ENCODE data around the gene BMPR1A.

BMPR1A gene

DNA sequence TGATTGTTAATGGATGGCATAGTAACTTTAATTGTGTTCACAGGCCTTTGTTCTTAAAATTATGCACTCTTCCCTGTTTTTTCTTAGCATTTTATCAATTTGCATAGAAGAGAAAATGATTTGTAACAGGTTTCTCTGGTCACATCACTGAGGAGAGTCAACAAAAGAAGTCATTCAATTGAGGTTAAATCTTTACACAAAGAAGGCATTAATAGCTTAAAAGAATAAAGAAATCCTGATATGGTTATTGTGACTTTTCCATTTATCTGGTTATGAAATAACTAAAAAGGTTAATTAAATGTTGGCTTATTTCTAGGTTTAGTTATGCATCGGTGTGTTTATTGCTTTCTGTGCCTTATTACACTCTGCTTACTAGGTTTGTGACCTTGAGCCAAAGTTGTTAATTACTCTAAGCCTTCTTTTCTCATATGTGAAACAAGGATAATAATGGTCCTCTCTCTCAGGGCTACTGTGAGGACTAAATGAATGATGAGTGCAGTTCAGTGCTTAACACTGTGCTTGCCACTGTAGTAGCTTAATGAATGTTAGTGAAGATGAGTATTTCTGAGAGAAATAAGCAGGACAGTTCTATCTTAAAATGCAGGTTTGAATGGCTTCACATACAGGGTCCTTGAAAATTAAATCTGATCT lies 12.1 kb downstream of the BMPR1A start:
- DNase-seq, result no peak

DNA sequence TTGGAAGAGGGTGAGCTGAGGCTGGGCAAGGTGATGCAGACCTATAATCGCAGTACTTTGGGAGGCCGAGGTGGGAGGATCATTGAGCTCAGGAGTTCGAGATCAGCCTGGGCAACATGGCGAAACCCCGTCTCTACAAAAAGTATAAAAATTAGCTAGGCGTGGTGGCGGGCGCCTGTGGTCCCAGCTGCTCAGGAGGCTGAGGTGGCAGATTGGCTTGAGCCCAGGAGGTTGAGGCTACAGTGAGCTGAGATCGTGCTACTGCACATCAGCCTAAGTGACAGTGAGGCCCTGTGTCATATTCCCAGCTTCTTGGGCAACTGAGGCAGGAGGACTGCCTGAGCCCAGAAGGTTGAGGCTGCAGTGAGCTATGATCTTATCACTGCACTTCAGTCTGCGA lies 13.6 kb downstream of the BMPR1A start:
- DNase-seq, result no peak

DNA sequence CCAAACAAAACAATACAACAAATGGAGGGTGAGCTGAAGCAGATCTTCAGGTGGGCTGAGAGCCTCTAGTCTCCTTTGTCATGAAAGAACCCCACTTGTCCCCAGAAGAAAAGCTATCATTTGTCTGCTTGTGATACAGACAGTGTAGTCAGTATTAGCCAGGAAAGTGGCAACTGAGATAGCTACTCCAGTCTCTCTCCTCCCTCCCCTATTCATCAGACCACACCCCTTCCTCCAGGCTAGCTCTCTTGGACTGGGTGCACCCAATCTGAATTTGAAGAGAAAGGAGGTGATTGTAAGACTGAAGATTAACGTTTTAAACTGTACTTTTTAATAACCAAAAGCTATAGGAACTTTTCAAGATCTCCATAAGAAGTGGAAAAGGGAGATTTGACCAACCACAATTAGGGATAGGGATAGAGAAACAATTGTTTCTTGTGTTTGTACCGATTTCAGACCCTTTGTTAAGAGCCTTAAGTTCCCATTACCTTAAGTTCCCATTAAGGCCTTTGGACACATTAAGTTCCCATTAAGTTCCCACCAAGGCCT lies 14.1 kb downstream of the BMPR1A start:
- DNase-seq, result no peak

DNA sequence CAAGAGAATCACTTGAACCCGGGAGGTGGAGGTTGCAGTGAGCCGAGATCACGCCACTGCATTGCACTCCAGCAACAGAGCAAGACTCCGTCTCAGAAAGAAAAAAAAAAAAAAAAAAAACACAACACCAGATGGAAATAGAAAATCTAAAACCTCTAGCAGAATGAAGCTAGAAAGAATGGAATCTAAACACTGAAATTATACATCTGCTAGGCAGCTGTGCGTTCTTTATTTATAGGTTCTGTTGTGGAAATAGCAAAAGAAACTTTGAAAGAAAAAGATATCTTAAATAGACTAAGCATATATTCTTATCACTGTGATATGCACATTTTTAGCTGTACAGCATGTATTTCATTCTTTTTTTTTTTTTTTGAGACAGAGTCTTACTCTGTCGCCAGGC lies 17.1 kb downstream of the BMPR1A start:
- no peak for DNase-seq

DNA sequence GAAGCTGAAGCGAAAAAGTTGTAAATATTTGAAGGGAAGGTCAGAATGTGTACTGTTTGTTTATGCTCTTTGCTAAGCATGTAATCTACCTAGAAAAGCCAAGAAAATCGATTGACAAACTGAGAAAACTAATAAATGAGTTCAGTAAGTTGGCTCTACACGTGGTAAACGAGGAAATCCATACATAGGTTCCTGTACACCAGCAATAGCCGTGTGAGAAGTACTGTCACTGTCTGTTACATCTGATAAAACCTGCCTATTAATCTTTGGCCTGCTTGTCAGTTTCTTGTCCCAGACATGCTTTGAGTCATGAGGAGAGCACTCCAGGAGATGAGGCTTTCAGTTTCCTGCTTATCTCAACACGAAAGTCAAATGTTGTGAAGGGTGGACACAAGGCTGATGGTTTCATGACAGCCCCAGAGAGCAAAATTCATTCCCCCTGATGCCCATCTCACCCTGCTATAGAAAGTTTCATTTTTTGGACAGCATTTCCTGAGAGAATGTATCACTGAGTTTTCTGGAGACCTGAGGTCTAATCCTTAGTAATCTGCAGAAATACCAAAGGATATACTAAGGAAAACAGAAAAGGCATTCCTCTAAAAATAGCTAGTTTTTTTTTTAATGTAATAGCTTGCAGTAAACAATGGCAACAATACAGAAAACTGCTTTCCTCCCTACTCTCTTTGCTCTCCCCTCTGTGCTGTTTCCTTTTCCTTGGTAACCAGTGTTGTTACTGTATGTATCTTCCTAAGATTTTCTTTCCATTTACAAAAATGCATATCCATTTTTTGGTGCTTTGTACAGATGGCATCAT lies 18.8 kb downstream of the BMPR1A start:
- peak in 1 of 5 experiments; percentile 21 for DNase-seq

DNA sequence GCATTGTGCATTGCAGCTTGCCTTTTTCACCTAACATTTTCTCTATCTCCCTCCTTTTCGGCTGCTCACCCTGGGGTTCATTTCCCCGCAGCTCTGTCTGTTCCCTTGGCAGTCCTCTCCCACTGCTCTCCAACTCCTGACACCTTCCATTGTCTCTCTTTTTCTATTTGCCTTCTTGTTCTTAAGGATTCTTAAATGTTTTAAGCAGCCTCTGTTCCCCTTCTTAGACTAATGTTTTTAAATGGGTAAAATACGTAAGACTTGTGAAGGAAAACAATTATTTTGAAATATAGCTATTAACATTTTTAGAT lies 19.4 kb downstream of the BMPR1A start:
- DNase-seq, result no peak

DNA sequence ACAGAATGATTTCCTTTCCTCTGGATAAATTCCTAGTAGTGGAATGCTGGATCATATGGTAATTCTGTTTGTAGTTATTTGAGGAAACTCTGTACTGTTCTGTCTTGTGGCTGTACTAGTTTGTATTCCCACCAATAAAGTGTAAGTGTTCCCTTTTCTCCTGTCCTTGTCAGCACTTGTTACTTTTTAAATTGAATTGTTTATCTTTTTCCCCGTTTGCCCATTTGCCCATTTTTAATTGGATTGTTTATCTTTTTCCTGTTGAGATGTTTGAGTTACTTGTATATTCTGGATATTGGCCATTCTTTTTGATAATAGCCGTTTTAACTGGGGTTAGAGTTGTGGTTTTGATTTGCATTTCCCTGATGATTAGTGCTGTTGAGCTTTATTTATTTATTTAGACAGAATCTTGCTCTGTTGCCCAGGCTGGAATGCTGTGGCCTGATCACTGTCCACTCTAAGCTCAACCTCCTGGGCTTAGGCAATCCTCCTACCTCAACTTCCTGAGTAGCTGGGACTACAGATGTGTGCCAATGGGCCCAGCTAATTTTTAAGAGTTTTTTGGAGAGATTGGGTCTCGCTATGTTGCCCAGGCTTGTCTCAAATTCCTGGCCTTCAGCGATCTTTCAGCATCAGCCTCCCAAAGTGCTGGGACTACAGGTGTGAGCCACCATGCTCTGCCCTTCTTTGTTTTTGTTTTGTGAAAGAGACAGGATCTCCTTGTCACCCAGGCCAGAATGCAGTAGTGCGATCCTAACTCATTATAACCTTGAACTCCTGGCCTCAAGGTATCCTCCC lies 23.0 kb downstream of the BMPR1A start:
- no peak for DNase-seq

DNA sequence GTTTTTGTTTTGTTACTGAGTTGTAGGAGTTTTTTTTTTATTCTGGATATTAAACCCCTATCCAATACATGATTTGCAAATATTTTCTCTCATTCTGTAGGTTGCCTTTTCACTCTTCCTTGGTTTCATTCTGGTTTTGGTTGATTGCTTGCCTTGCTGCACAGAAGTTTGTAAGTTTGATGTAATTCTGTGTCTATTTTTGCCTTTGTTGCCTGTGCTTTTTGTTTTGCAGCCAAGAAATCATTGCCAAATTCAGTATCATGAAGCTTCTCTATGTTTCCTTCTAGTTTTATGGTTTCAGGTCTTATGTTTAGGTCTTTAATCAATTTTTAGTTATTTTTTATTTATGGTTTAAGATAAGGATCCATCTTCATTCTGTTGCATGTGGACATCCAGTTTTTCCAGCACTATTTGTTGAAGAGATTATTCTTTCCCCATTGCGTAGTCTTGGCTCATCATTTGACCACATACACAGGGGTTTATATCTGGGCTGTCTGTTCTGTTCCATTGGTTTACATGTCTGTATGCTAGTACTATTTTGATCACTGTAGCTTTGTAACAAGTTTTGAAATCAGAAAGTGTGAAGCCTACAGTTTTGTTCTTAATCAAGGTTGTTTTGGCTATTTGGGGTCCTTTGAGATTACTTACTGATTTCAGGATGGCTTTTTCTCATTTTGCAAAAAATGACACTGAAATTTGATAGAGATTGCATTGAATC lies 26.4 kb downstream of the BMPR1A start:
- DNase-seq, result no peak

DNA sequence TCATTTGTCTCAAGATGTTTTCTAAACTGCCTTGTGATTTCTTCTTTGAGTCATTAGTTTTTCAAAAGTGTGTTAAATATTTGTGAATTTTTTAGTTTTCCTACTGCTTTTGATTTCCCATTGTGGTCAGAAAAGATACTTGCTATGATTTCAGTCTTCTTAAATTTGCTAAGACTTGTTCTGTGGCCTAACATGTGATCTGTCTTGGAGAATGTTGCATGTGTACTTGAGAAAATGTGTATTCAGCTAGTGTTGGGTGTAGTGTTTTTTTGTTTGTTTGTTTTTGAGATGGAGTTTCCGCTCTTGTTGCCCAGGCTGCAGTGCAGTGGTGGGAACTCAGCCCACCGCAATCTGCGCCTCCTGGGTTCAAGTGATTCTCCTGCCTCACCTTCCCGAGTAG lies 28.6 kb downstream of the BMPR1A start:
- no peak for DNase-seq

DNA sequence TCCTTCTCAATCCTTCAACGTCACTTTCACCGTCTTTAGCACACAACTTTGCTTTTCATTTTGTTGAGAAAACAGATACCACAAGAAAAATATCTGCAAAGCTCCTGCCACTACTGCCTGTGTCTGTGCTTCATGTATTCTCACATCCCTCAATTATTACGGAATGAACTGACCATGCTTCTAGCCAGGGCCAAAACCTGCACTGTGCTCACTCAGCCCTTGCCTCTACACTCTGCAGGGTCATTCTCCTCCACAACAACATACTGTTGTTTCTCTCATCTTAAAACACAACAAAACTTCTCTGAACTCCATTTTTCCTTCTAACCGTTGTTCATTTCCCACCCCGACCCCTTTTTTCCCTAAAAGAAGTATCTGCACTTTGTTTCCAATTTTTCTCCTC lies 29.5 kb downstream of the BMPR1A start:
- no peak for DNase-seq

DNA sequence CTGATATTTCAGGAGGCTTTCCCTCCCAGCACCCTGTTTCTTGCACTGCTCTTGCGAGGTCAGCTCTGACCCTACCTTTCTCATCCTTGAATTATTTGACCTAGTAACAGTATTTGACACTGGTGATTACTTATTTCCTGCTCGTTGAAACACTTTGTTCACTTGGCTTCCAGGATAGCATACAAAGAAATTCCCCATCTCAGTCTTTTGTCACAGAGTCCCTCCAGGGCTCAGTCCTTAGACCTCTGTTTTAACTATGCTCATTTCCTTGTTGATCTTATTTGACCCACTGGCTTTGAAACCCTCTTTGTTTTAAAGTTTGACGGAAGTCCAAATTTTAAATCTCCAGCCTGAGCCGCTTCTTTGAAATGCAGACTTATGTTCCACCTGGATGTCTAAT lies 29.9 kb downstream of the BMPR1A start:
- no peak for DNase-seq

DNA sequence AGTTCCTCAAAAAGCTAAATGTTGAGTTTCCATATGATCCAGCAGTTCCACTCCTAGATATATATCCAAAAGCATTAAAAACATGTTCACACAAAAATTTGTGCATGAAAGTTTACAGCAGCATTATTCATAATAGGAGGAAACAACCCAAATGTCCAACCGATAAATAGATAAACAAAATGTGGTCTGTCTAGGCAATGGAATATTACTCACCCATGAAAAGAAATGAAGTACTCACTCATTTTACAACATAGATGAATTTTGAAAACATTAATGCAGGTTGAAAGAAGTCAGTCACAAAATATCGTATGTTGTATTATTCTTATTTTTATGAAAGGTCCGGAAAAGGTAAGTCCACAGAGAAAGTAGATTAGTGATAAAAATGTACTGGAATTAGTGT lies 34.0 kb downstream of the BMPR1A start:
- no peak for DNase-seq

DNA sequence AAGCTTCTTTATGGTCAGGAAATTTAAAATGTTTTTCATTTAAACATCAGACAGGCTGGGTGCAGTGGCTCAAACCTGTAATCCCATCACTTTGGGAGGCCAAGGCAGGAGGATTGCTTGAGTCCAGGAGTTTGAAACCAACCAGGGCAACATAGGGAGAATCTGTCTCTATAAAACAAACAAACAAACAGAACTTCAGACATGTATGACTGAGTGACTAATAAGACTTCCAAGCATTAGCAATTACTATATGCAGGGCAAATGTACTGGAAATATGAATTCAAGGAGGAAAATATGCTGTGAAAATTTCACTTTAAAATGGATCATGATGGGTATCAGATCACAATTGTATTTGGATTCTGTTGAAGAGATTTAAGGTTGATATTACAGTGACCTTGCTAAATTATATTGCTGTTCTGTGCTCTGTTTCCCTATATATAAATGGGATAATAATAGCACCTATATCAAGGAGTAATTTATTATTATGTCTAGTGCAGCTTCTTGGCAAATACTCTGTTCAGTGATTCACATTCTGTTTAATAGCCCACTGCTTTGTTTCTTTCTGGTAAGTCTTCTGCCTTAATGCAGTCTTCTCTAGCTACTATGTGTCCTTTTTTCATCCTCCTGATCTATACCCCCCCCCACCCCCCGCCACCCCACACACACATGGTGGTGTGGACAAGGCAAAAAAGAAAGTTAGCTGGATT lies 36.2 kb downstream of the BMPR1A start:
- DNase-seq, result no peak

DNA sequence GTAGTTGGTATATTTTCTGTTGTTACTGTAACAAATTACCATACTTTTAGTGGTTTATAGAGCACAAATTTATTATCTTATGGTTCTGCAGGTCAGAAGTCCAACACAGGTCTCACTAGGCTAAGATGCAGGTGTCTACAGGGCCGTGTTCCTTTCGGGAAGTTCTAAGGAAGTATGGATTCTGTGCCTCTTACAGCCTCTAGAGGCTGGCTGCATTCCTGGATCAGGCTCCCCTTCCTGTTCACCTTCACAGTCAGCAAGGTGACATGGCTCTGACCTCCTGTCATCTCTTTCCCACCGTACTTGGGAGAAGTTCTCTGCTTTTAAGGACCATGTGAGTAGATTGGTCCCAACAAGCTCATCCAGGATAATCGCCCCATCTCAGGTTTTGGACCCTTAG lies 37.3 kb downstream of the BMPR1A start:
- no peak for DNase-seq

DNA sequence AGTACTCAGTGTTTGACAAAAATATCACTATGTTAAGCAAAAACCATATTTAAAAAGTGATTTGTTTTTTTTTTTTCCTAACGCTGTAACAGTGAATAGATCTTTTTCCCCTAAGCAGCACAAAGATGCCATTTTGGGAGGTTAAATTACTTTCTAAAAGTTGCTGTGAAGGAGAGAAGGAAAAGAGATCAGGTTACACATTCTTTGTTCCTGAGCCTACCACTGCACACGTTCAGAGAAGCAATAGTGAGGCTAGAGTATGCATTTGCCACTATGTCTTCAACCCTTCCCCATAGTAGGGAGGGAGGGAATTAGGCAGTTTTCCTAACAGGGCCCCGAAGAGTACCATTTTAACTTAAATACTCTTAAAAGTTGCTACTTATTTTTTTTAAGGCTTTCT lies 38.9 kb downstream of the BMPR1A start:
- DNase-seq, result no peak

DNA sequence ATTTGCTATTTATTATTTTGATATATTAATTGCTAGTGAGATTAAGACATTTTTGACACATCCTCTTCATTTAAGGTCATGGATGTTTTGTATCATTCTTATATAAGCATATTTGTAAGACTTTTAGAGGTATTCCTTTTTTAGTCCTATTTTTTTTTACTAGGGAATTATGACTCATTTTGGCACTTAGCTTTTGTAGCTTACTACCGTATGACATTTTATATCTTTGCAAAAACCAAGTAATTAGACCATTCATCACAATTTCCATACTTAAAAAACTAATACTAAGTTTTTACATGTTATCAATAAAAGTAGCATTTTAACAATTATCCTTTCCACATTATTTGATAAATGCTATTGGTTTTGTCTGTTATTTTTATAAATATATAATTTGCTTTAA lies 41.6 kb downstream of the BMPR1A start:
- DNase-seq, result no peak

DNA sequence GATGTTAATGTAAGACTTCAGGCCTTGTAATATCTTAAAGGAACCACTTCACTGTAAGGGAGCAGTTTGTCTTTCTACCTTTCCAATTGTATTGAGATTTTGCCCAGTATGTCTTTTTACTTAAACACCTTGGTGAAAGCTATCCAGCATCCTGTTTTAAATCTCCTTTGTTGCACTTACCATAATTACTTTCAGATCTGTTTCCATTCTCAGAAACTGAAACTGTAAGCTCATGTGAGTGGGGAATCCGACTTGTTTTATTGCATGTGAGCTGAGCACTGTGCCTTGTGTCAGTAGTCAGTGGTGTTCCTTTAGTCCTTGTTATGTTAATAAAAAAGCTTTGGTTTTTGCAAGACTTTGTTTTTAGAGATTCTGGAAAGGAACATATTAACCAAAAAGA lies 42.2 kb downstream of the BMPR1A start:
- DNase-seq, result peak in 1 of 5 experiments; percentile 54

DNA sequence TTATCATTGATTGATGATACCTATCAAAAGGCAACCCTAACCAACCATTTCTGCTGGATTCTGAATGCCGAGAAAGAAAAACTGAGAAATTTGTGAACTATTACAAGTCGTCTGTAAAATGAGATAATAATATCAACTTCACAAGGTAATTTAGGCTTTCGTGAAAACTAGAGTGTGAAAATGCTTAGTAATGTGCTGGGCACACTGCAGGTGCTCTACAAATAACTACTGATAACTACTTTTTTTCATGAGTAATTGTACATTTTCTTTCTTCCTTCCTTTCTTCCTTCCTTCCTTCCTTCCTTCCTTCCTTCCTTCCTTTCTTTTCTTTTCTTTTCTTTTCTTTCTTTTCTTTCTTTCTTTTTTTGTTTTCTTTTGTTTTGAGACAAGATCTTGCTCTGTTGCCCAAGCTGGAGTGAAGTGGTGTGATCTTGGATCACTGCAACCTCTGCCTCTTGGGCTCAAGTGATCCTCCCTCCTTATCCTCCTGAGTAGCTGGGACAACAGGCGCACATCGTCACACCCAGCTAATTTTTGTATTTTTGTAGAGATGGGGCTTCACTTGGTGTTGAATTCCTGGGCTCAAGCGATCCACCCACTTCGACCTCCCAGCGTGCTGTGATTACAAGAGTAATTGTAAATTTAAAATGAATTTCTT lies 42.9 kb downstream of the BMPR1A start:
- DNase-seq, result no peak

DNA sequence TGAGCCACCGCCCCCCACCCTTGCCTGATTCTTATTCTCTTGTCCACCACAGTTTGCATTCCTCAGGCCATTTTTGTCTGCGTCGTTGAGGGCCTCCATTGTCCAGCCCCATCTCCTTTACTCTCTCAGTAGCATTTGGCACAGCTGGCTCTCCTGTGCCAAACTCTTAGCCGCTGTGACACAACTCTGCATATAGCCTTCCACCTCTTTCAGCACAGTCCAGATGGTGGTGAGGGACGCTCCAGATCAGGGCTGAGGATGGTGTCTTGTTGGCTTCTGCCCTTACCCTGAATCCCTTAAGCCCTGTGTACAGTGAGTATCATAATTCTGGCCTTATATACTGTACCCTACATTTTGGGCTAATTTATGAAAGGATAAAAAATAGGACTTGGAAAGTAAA lies 45.6 kb downstream of the BMPR1A start:
- no peak for DNase-seq

DNA sequence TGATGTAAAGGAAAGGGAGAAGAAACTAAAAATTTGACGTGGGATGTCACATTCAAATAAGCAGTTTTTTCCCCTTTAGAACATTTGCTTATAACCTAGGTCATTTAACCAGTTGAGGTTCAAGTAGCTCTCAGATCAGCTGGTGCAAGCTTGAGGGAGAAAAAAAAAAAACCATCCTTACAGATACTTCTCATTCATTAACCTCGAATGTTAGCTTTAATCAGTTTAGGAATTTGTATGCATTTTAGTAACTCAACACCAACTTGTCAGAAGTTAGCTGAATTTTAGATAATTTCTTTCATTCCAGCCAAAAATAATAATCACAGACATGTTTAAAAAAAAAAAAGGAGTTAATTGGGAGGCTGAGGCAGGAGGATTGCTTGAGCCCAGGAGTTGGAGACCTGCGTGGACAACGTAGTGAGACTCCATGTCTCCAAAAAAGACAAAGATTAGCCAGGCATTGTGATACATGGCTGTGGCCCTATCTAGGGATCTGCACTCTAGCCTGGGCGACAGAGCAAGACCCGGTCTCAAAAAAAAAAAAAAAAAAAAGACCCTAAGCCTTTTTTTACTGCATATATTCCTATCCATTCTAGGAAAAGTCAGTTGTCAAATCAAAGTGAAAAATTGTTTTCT lies 46.2 kb downstream of the BMPR1A start:
- no peak for DNase-seq

DNA sequence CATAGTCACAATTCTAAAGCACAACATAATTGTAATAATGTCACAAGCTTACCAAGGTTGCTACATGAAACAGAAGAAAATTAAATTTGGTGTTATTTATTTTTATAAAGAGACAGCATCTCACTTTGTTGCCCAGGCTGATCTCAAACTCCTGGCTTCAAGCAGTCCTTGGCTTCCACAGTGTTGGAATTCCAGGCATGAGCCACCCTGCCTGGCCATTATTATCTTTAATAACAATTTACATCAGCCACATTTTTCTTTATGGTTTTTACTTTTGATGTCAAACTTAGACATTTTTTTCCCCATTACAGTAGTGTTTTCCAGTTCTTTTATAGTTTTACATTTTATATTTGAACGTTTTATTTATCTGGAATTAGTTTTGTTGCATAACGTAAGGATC lies 46.7 kb downstream of the BMPR1A start:
- no peak for DNase-seq
